ENCODE measurements around the gene HSD11B2.
"Not testable (repeated sequence)": the region's sequence is repeated elsewhere in the genome, so short reads cannot be mapped to it uniquely, and the experiment has no call there.

HSD11B2 gene

GRCh38 chr16:67415421-67415820, 15.5 kb upstream of the HSD11B2 start:
- DNase-seq (ENCODE audit: low read depth in 2 of 2) = not testable (repeated sequence)

GRCh38 chr16:67415872-67416793, 14.8 kb upstream of the HSD11B2 start, which contains the start of gene ZDHHC1:
Gene ZDHHC1, minus strand, starts transcription at chr16:67416477. Its CDS starts 8,702 bp downstream, at chr16:67407775.
- no peak for DNase-seq (ENCODE audit: low read depth in 2 of 2)

- DNase-seq (ENCODE audit: low read depth in 2 of 2) = no peak
Observed at GRCh38 chr16:67417333-67418061, 13.4 kb upstream of the HSD11B2 start.

GRCh38 chr16:67419502-67419901, 11.4 kb upstream of the HSD11B2 start:
- DNase-seq (ENCODE audit: low read depth in 2 of 2) = no peak

GRCh38 chr16:67419931-67420330, 11.0 kb upstream of the HSD11B2 start:
- no peak for DNase-seq (ENCODE audit: low read depth in 2 of 2)

- no peak for DNase-seq (ENCODE audit: low read depth in 2 of 2)
Observed at GRCh38 chr16:67421030-67421429, 9.9 kb upstream of the HSD11B2 start.

- no peak for DNase-seq (ENCODE audit: low read depth in 2 of 2)
Observed at GRCh38 chr16:67423015-67423414, 7.9 kb upstream of the HSD11B2 start.

- no peak for DNase-seq (ENCODE audit: low read depth in 2 of 2)
Observed at GRCh38 chr16:67423611-67424260, 7.2 kb upstream of the HSD11B2 start.

GRCh38 chr16:67424261-67424615, 6.7 kb upstream of the HSD11B2 start:
- no peak for DNase-seq (ENCODE audit: low read depth in 2 of 2)

- peak; percentile 74 to 77 for DNase-seq (ENCODE audit: low read depth in 2 of 2)
Observed at GRCh38 chr16:67425061-67425460, 5.9 kb upstream of the HSD11B2 start.

GRCh38 chr16:67425580-67425979, 5.3 kb upstream of the HSD11B2 start:
- no peak for DNase-seq (ENCODE audit: low read depth in 2 of 2)

- no peak for DNase-seq (ENCODE audit: low read depth in 2 of 2)
Observed at GRCh38 chr16:67426022-67426421, 4.9 kb upstream of the HSD11B2 start.

- no peak for DNase-seq (ENCODE audit: low read depth in 2 of 2)
Observed at GRCh38 chr16:67426950-67427349, 4.0 kb upstream of the HSD11B2 start.

- no peak for DNase-seq (ENCODE audit: low read depth in 2 of 2)
Observed at GRCh38 chr16:67428146-67428731, 2.7 kb upstream of the HSD11B2 start.

GRCh38 chr16:67429053-67429798, 1.7 kb upstream of the HSD11B2 start:
- no peak for DNase-seq (ENCODE audit: low read depth in 2 of 2)

- DNase-seq (ENCODE audit: low read depth in 2 of 2) = no peak
Observed at GRCh38 chr16:67429799-67430503, 970 bp upstream of the HSD11B2 start.

GRCh38 chr16:67430504-67430976, 381 bp upstream of the HSD11B2 start:
- no peak for DNase-seq (ENCODE audit: low read depth in 2 of 2)

GRCh38 chr16:67431775-67432505, 1.0 kb downstream of the HSD11B2 start:
- DNase-seq (ENCODE audit: low read depth in 2 of 2) = no peak

- no peak for DNase-seq (ENCODE audit: low read depth in 2 of 2)
Observed at GRCh38 chr16:67432506-67432890, 1.6 kb downstream of the HSD11B2 start.
